ENCODE data around the gene GORAB. TPM values are rescaled to one million over a fixed set of nuclear protein-coding genes. Genes with fewer than 3 reads are reported as not detected.
A peak's percentile ranks its signal among the peaks of the same experiment; 100 is the strongest.

The GORAB gene
- polyA plus RNA-seq, 3 donors, result 18.6 to 22.7 (median 21.7) TPM

- DNase-seq, result no peak
Observed at GRCh38 chr1:170536924-170537551, 5.1 kb downstream of the GORAB start.

- no peak for DNase-seq
Observed at GRCh38 chr1:170537798-170538503, 6.0 kb downstream of the GORAB start.

DNA sequence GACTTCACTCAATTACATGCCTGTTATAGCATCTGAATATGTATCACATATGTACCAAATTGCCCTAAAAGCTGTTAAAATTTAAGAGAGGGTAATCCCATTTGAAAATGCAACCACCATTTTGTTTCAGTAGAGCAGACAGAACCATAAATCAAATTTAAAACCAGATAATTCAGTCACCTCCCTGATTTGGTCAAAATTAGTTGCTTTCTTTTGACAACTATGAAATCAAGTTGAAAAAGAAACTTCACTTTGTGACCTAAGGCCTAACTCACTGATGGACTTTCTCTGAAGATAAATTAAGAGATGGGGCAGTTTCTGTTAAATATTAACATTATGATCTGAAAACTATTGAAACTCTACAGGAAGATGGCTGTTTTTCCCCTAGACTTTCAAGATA, 6.7 kb downstream of the GORAB start:
- DNase-seq, result no peak

- DNase-seq, result no peak
Observed at GRCh38 chr1:170539154-170539553, 7.2 kb downstream of the GORAB start.

DNA sequence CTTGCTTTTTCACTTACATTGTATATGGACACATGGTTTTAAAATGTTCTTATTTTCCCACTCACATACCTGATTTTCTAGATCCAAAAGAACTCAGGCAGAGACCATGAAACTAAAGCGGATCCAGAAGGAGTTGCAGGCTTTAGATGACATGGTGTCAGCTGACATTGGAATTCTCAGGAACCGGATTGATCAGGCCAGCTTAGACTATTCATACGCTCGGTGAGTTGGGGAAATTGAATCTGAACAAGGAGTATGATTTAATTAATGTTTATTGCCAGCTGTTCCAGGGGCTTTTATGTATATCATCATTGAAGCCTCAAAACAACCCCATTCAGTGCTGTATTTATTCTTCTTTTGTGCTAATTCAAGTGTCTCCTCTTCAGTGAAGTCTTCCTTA, 12.7 kb downstream of the GORAB start:
- DNase-seq, result no peak

GRCh38 chr1:170545476-170545875, 13.5 kb downstream of the GORAB start:
- DNase-seq, result no peak

DNA sequence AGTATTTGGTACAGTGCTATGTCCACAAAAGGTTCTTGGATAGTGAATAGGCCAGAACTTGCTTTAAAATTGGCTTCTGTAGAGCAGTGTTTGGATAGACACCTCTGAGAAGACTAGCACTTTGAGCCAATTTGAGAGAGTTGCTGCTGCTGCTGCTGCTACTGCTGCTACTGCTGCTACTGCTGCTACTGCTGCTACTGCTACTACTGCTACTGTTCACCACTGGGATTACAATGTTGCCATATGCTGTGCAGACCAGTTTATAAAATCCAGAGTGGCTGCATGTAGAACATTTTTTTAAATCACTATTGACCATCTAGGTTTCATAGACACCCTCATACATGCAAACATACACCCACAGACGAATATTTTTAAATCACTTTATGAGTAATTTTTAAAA, 15.3 kb downstream of the GORAB start:
- no peak for DNase-seq

GRCh38 chr1:170548497-170548896, 16.5 kb downstream of the GORAB start:
- DNase-seq, result no peak

GRCh38 chr1:170555370-170555769, 23.4 kb downstream of the GORAB start:
- DNase-seq, result no peak

DNA sequence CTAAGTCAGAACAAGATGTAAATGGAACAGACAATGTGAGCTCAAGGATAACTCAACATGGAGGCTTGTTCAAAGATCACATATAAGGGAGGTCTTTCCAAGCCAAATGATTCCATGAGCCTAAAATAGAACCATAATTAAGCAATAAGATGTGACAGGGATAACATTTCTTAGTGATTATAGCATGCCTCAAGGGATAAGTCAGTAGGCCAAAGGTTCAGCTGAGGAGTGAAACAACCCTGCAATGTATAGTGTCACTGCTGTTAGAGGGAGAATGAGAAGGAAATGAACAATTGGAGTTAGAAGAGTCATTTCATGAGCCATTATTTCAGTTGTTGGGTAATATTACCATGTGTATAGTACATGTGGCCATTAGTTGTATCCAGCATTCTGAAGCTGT, 25.0 kb downstream of the GORAB start:
- DNase-seq, result no peak

- no peak for DNase-seq
Observed at GRCh38 chr1:170558731-170559130, 26.8 kb downstream of the GORAB start.

DNA sequence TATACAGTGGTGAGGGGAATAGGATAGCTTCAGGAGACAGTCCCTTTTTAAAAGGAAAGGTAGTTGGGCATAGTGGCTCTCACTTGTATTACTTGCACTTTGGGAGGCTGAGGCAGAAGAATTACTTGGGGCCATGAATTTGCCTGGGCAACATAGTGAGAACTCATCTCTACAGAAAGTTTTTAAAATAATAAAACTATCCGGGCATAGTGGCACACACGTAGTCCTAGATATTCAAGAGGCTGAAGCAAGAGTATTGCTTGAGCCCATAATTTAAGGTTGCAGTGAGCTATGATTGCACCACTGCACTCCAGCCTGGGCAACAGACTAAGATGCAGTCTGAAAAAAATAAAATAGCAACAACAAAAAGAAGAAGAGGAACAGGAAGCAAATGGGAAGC, 27.2 kb downstream of the GORAB start:
- no peak for DNase-seq

DNA sequence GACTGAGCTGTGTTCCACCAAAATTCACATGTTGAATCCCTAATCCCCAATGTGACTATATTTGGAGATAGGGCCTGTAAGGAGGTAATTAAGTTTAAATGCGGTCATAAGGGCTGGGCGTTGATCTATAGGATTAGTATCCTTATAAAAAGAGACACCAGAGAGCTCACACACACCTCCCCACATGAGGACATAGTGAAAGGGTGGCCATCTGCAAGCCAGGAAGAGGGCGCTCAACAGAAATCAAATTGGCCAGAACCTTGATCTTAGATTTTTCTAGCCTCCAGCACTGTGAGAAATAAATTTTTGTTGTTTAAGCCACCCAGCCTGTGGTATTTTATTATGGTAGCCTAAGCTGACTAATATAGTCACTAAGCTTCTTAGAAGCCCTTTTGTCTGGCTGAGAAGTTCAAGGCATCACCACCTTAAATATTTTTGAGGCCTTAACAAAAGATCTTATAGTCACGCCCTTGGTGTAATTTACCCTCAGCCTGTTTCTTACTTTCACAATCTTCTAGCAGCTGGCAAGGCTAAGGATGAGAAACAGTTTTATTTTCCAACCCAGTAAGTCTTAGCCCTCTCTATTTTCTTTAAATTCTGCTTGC, 28.8 kb downstream of the GORAB start:
- DNase-seq, result no peak

GRCh38 chr1:170562646-170563338, 30.8 kb downstream of the GORAB start:
- peak; percentile 7 for DNase-seq

DNA sequence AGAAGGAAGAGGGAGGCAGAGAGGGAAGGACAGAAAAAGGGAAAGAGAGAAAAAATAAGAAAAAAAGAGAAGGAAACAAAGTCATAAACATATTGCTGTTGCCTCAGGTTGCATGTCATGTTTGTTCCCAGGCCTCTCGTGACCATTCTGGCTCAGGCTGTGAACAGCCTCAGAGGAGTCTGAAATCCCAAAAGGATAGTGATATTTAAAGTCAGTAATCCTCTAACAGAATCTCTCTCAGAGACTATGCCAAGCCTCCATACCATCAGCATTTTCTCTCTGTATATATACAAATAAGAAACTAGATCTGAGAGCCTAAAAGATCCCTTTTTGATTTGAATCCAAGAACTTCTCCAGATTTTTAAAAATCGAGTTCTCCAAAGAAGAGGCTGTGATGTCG, 35.2 kb downstream of the GORAB start:
- DNase-seq, result no peak

GRCh38 chr1:170568197-170568596, 36.2 kb downstream of the GORAB start:
- no peak for DNase-seq

DNA sequence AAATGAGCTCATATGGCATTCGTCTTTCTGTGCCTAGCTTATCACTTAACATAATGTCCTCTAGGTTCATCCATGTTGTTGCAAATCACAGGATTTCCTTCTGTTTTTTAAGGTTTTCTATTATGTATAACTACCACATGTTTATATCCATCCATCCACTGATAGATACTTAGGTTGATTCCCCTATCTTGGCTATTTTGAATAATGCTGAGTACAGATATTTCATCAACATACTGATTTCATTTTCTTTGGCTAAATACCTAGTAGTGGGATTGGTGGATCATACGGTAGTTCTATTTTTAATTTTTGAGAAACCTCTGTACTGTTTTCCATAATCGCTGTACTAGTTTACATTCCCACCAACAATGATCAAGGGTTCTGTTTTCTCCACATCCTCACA, 45.0 kb downstream of the GORAB start:
- no peak for DNase-seq

DNA sequence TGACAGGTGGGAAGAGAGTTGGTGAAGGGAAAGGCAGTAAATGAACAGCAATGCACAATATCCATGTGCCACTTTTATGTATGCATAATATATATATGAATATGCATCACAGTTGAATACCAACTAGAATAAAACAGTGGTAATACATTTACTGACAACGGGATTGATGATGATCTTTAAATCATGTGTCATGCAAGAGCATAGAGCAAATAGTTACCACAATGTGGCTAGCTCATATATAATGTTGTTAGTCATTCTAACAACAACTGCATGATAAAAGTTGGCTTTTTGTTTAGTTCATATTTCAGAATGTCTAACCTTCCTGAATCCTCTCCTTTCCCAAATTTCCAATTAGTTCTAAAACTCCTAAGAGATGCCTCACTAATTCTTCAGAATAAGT, 46.4 kb downstream of the GORAB start:
- no peak for DNase-seq

GRCh38 chr1:170580636-170581440, 48.9 kb downstream of the GORAB start:
- no peak for DNase-seq

GRCh38 chr1:170583186-170583585, 51.2 kb downstream of the GORAB start:
- no peak for DNase-seq

DNA sequence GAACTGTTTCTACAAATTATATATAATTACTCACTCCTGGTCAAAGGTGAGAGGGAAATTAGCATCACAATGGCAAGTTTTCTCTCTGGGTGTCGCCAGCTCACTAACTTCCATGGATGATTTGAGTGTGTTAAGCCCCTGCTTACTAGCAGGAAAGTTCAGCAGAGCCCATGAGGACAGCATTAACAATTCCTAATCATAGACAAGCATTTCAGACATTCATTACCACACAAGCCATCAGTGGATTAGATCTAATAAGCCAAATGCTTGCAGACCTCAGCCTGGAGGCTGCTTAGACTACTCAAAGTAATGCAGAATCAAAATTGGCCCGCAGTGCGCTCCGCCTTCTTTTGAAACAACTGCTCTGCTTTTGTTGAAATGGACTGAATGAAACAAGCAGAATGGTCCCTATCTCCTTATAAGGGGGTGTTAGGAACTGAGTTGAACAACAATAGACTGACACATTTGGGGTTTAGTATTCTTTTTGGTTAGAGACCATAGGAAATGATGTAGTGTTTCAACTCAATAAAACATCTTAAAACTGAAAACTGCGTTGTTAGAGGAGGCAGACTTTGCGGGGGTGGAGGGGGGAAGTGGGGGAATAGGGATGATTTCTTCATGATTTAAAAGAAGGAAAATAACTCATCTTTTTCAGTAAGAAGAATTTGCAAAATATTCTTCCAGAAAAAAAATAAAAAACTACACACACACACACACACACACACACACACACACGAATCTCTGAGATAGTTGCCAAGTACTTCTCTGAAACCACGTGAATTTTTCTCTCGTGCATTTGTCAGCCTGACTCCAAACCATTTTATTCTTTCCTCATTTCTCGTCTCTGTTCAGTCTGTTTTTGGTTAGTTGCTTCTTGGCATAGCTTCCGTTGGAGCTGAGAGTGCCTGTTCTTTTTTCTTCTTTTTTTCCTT, 54.6 kb downstream of the GORAB start:
- DNase-seq, result no peak

Data from renal pelvis (tissue), 4 donors.